Measurements from ENCODE around the gene TUBB4B. TPM values are rescaled to one million over a fixed set of nuclear protein-coding genes. Genes with fewer than 3 reads are reported as not detected.

Gene TUBB4B
- total RNA-seq, 1 experiment from 2014 or later = 180 TPM

GRCh38 chr9:137225699-137226331, 15.3 kb upstream of the TUBB4B start:
- Mint-ChIP-seq H3K4me3 (ENCODE audit: unreplicated experiment) (peak overlapping the region; percentile 83), H3K27ac (ENCODE audit: low read depth, unreplicated experiment) (peak overlapping the region; percentile 73), H3K36me3 (ENCODE audit: insufficient read depth, unreplicated experiment) (no peaks in the 10 kb centered on the region), H3K4me1 (ENCODE audit: insufficient read depth, unreplicated experiment) (peaks cover 15% of the 10 kb centered on the region), H3K9me3 (ENCODE audit: unreplicated experiment) (no peaks in the 10 kb centered on the region), H3K27me3 (ENCODE audit: insufficient read depth, unreplicated experiment) (no peaks in the 10 kb centered on the region)
- POLR2A ChIA-PET = interaction anchor here (0.9 to 6.3 kb wide), 14 partner anchors 10 to 159 kb away, joined by 4 to 73 read pairs (median 6); partner anchors contain the start of genes ANAPC2, MAN1B1, NDOR1 and SSNA1
- intact Hi-C loops (cut with micrococcal nuclease) = loop anchor here (10.0 kb wide), 2 partner anchors 51 to 181 kb away; partner anchors contain the start of genes LRRC26, NPDC1 and TMEM210
- CTCF ChIA-PET = interaction anchor here (0.6 to 5.6 kb wide), 13 partner anchors 12 to 499 kb away, joined by 3 to 36 read pairs (median 4); partner anchors contain the start of gene SSNA1
- no peak for TF ChIP-seq CTCF (IDR thresholded peaks at IDR 0.05; ENCODE audit: unreplicated experiment)
- DNase-seq (ENCODE audit: unreplicated experiment) = no peak
- no TSS peak for BruUV-seq (replicated peaks)

- Mint-ChIP-seq H3K27me3 (ENCODE audit: insufficient read depth, unreplicated experiment) (no peaks in the 10 kb centered on the region), H3K36me3 (ENCODE audit: insufficient read depth, unreplicated experiment) (no peaks in the 10 kb centered on the region), H3K4me3 (ENCODE audit: unreplicated experiment) (peak overlapping the region; percentile 40), H3K4me1 (ENCODE audit: insufficient read depth, unreplicated experiment) (peaks cover 15% of the 10 kb centered on the region), H3K9me3 (ENCODE audit: unreplicated experiment) (no peaks in the 10 kb centered on the region), H3K27ac (ENCODE audit: low read depth, unreplicated experiment) (peak overlapping the region; percentile 73)
- TF ChIP-seq CTCF (IDR thresholded peaks at IDR 0.05; ENCODE audit: unreplicated experiment) = no peak
- peak; percentile 68 for DNase-seq (ENCODE audit: unreplicated experiment)
- CTCF ChIA-PET = interaction anchor here (0.6 to 5.6 kb wide), 20 partner anchors 11 to 325 kb away, joined by 3 to 36 read pairs (median 5); partner anchors contain the start of genes ANAPC2, MRPL41, NPDC1 and SSNA1
- POLR2A ChIA-PET = interaction anchor here (0.9 to 6.3 kb wide), 14 partner anchors 10 to 159 kb away, joined by 3 to 73 read pairs (median 6); partner anchors contain the start of genes ANAPC2, MAN1B1, NDOR1 and SSNA1
- no TSS peak for BruUV-seq (replicated peaks)
- intact Hi-C loops (cut with micrococcal nuclease) = loop anchor here (1.0 to 10.0 kb wide), 4 partner anchors 37 to 182 kb away; partner anchors contain the start of genes LRRC26, NPDC1 and TMEM210
Observed at GRCh38 chr9:137226338-137227053, 14.6 kb upstream of the TUBB4B start.

- TF ChIP-seq CTCF (IDR thresholded peaks at IDR 0.05; ENCODE audit: unreplicated experiment) = peak; percentile 89
- Mint-ChIP-seq H3K9me3 (ENCODE audit: unreplicated experiment) (no peaks in the 10 kb centered on the region), H3K4me3 (ENCODE audit: unreplicated experiment) (peak within 1 kb of the TSS; percentile 40), H3K4me1 (ENCODE audit: insufficient read depth, unreplicated experiment) (peaks cover 15% of the 10 kb centered on the region), H3K27ac (ENCODE audit: low read depth, unreplicated experiment) (peak within 1 kb of the TSS; percentile 73), H3K27me3 (ENCODE audit: insufficient read depth, unreplicated experiment) (no peaks in the 10 kb centered on the region), H3K36me3 (ENCODE audit: insufficient read depth, unreplicated experiment) (no peaks in the 10 kb centered on the region)
- POLR2A ChIA-PET = interaction anchor here (0.6 to 6.3 kb wide), 13 partner anchors 11 to 160 kb away, joined by 3 to 73 read pairs (median 6); partner anchors contain the start of genes ANAPC2, MAN1B1, NDOR1 and SSNA1
- no TSS peak for BruUV-seq (replicated peaks)
- CTCF ChIA-PET = interaction anchor here (0.6 to 5.6 kb wide), 21 partner anchors 11 to 324 kb away, joined by 3 to 36 read pairs (median 5); partner anchors contain the start of genes ANAPC2, MRPL41, NPDC1 and SSNA1
- DNase-seq (ENCODE audit: unreplicated experiment) = peak; percentile 84
- intact Hi-C loops (cut with micrococcal nuclease) = loop anchor here (1.0 to 10.0 kb wide), 4 partner anchors 38 to 182 kb away; partner anchors contain the start of genes LRRC26, NPDC1 and TMEM210
Observed at GRCh38 chr9:137227054-137227852, 13.8 kb upstream of the TUBB4B start, which contains the start of gene RNF224. Gene RNF224, plus strand, starts transcription at chr9:137227502. Its CDS starts 834 bp downstream, at chr9:137228336.

Measured in MCF 10A (cell line).